ENCODE results near the gene EPHA7. TPM values are rescaled to one million over a fixed set of nuclear protein-coding genes. Genes with fewer than 3 reads are reported as not detected.

The EPHA7 gene
- total and polyA plus RNA-seq, 2 of the 4 experiments (the other 2 are of a cell fraction): not detected

DNA sequence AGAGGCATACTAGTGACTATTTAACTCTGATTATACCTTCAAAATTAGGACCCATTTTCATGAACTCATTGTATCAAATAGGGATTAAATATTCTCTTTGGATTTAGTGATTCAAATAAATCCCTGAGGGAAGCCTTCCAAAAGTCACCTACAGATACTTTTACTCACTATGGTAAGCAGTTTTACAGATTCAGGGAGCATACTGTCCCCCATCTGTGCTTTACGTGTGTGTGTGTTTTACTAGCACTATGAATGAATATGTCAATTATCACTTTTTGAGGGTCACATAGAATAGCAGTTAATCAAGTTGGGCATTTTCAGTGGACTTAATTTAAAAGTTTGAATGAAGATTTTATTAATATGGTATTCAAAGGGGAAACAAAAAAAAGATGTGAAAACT, 96.7 kb downstream of the EPHA7 start:
- Histone ChIP-seq H3K56ac (ENCODE audit: extremely low read depth, insufficient read depth, low read length) (no peak overlapping the region), H3K9me1 (ENCODE audit: insufficient read depth, low read length) (no peaks in the 10 kb centered on the region), H3K27me3 (ENCODE audit: control insufficient read depth, insufficient read depth, low read length) (no peaks in the 10 kb centered on the region), H3K36me3 (ENCODE audit: control insufficient read depth, insufficient read depth, low read length) (no peaks in the 10 kb centered on the region), H2AK5ac (ENCODE audit: low read depth, low read length) (no peak overlapping the region), H2AK9ac (replicated peaks; ENCODE audit: low read depth, low read length, poor library complexity) (no peak overlapping the region), H3K9me3 (ENCODE audit: control insufficient read depth, insufficient read depth, low read length) (no peaks in the 10 kb centered on the region), H3K4me1 (ENCODE audit: control insufficient read depth, insufficient read depth, low read length) (no peaks in the 10 kb centered on the region), H3K18ac (ENCODE audit: low read depth, low read length) (no peak overlapping the region), H2BK5ac (ENCODE audit: low read depth, low read length, poor library complexity, severe bottlenecking) (no peak overlapping the region), H2BK15ac (ENCODE audit: low read depth, low read length) (no peak overlapping the region), H3K4me2 (ENCODE audit: low read depth, low read length) (no peak overlapping the region), H3K79me1 (ENCODE audit: low read depth in 1 of 2, low read length in 2 of 2) (no peaks in the 10 kb centered on the region), H4K91ac (ENCODE audit: insufficient read depth, low read depth, low read length) (no peak overlapping the region), H2BK20ac (ENCODE audit: low read depth, low read length) (no peak overlapping the region), H3K9ac (ENCODE audit: low read depth, low read length) (no peak overlapping the region), H2AFZ (replicated peaks; ENCODE audit: low read length, poor library complexity) (no peak overlapping the region), H3K23ac (ENCODE audit: low read depth, low read length) (no peak overlapping the region), H4K8ac (ENCODE audit: low read depth in 2 of 2, low read length in 2 of 2) (no peak overlapping the region), H3K4me3 (ENCODE audit: insufficient read depth, low read depth, low read length) (no peak overlapping the region), H4K20me1 (ENCODE audit: insufficient read depth, low read length) (no peaks in the 10 kb centered on the region), H3K4ac (ENCODE audit: low read depth, low read length) (no peak overlapping the region), H4K5ac (ENCODE audit: low read depth, low read length) (no peak overlapping the region), H2BK120ac (ENCODE audit: low read depth, low read length) (no peak overlapping the region), H3K14ac (replicated peaks; ENCODE audit: low read depth, low read length) (no peak overlapping the region), H3K27ac (ENCODE audit: insufficient read depth, low read length) (no peak overlapping the region)
- ATAC-seq (ENCODE audit: low read depth): no peak
- intact Hi-C loops (cut with micrococcal nuclease): no loop called here
- ChIA-PET POLR2A (ENCODE audit: unreplicated experiment) (no interaction called here), CTCF (no interaction called here)
- no peak for DNase-seq
- no CpG with 5 or more reads among the region's 1 CpG for WGBS, 2 experiments (ENCODE audit: extremely low coverage in 2 of 2, insufficient read length in 1 of 2)
- TF ChIP-seq MXI1 (IDR thresholded peaks at IDR 0.05; ENCODE audit: borderline replicate concordance, low read depth, low read length): no peak
- TF ChIP-seq SMC3 (IDR thresholded peaks at IDR 0.05; ENCODE audit: low read depth, low read length): no peak
- no peak for TF ChIP-seq BHLHE40 (IDR thresholded peaks at IDR 0.05; ENCODE audit: low read depth, low read length)
- no peak for TF ChIP-seq CEBPB (IDR thresholded peaks at IDR 0.05; ENCODE audit: low read depth, low read length)
- TF ChIP-seq POLR2A (IDR thresholded peaks at IDR 0.05; ENCODE audit: low read depth, low read length): no peak
- TF ChIP-seq MAZ (IDR thresholded peaks at IDR 0.05; ENCODE audit: borderline replicate concordance, low read depth, low read length): no peak
- TF ChIP-seq CHD1 (IDR thresholded peaks at IDR 0.05; ENCODE audit: low read depth, low read length): no peak
- TF ChIP-seq RCOR1 (IDR thresholded peaks at IDR 0.05; ENCODE audit: insufficient replicate concordance, low read length): no peak
- in situ Hi-C loops (cut with MboI; ENCODE audit: low sequenced_read_pairs): no loop called here
- BruUV-seq (replicated peaks): no TSS peak
- dilution Hi-C loops (cut with HindIII; ENCODE audit: low sequenced_read_pairs, unreplicated experiment): no loop called here
